CD4-positive, alpha-beta memory T cell (primary cell): ENCODE measurements around the gene ATRNL1. TPM values are rescaled to one million over a fixed set of nuclear protein-coding genes. Genes with fewer than 3 reads are reported as not detected.
A peak's percentile ranks its signal among the peaks of the same experiment; 100 is the strongest.
"Not testable (repeated sequence)": the region's sequence is repeated elsewhere in the genome, so short reads cannot be mapped to it uniquely, and the experiment has no call there.

Source experiments
- CTCF ChIA-PET: fragments of 350-600 bp; sonication (Branson Sonifier 250); formaldehyde crosslinking; loops from one replicate; lab custom pipeline; 2021; ENCODE audit warnings: inconsistent platforms; ENCODE audit not compliant: partially characterized antibody; lab: Charles Lee
- POLR2A ChIA-PET: fragments of 350-600 bp; sonication (Branson Sonifier 250); formaldehyde crosslinking; loops from one replicate; lab custom pipeline; 2021; ENCODE audit not compliant: partially characterized antibody; lab: Charles Lee
- DNase-seq, 5 donors: peaks; one replicate each; pipeline versions ENCODE4 v3.0.0 to v3.0.0-alpha.2; 2020 to 2022; ENCODE audit warnings: mixed read lengths in 1 of 5
- H3K27ac ChIP-seq: one replicate; pipeline ENCODE4 v1.7.0; 2013; ENCODE audit warnings: low read depth, low read length
- H3K27me3 ChIP-seq: 2 replicates; pipeline ENCODE4 v1.7.0; 2013; ENCODE audit warnings: mild to moderate bottlenecking, low read length, moderate library complexity; ENCODE audit not compliant: insufficient read depth
- H3K36me3 ChIP-seq: 2 replicates; pipeline ENCODE4 v1.7.0; 2013; ENCODE audit warnings: mild to moderate bottlenecking, low read length, moderate library complexity; ENCODE audit not compliant: insufficient read depth
- H3K4me1 ChIP-seq: 2 replicates; pipeline ENCODE4 v1.7.0; 2013; ENCODE audit warnings: mild to moderate bottlenecking, low read length, moderate library complexity; ENCODE audit not compliant: insufficient read depth
- H3K4me3 ChIP-seq, 2 donors: one replicate each; pipeline ENCODE4 v1.7.0; 2013; ENCODE audit warnings: low read length in 2 of 2, mild to moderate bottlenecking in 1 of 2
- H3K9me3 ChIP-seq, 2 donors: one replicate each; pipeline ENCODE4 v1.7.0; 2013; ENCODE audit warnings: low read length in 2 of 2, control low read depth in 1 of 2; ENCODE audit not compliant: control insufficient read depth in 1 of 2
- H3K27ac Mint-ChIP-seq, 7 donors: one replicate each; pipeline ENCODE4 v1.8.0; 2020 to 2021; ENCODE audit warnings: mixed read lengths in 7 of 7, mild to moderate bottlenecking in 6 of 7, inconsistent platforms in 3 of 7, moderate library complexity in 3 of 7
- H3K27me3 Mint-ChIP-seq, 2 donors: one replicate each; pipeline ENCODE4 v1.8.0; 2020 to 2021; ENCODE audit warnings: mixed read lengths in 2 of 2
- H3K36me3 Mint-ChIP-seq, 2 donors: one replicate each; pipeline ENCODE4 v1.8.0; 2020 to 2021; ENCODE audit warnings: mixed read lengths in 2 of 2, inconsistent platforms in 1 of 2, mild to moderate bottlenecking in 1 of 2
- H3K4me1 Mint-ChIP-seq, 4 donors: one replicate each; pipeline ENCODE4 v1.8.0; 2020 to 2021; ENCODE audit warnings: mixed read lengths in 4 of 4, mild to moderate bottlenecking in 1 of 4
- H3K4me3 Mint-ChIP-seq, 8 donors: one replicate each; pipeline ENCODE4 v1.8.0; 2020 to 2021; ENCODE audit warnings: mixed read lengths in 8 of 8, mild to moderate bottlenecking in 7 of 8, moderate library complexity in 6 of 8, inconsistent platforms in 3 of 8
- H3K9me3 Mint-ChIP-seq, 8 donors: one replicate each; pipeline ENCODE4 v1.8.0; 2020 to 2021; ENCODE audit warnings: mixed read lengths in 8 of 8, mild to moderate bottlenecking in 5 of 8, inconsistent platforms in 3 of 8, moderate library complexity in 1 of 8
- intact Hi-C: fragments of 100-400 bp; cut with micrococcal nuclease; formaldehyde crosslinking; loops from one replicate; pipeline ENCODE4 v1.15.1; 2023
- polyA plus RNA-seq, 2 donors: library from polyadenylated mRNA; unstranded; fragments of 300-500 nt; fragmentation: Illumina TruSeq; gene quantifications; one replicate each; pipeline ENCODE4 v1.2.3, GENCODE V29; 2021
- total RNA-seq, 2 experiments: library from RNA; stranded (reverse); gene quantifications; one replicate each; pipeline ENCODE4 v1.2.3, GENCODE V29; 2021

ATRNL1 gene
- total and polyA plus RNA-seq, 4 experiments from 2014 or later: 0.23 to 0.50 TPM; not detected in 2

GRCh38 chr10:115092258-115092554 lies 959 bp upstream of the ATRNL1 start:
- no peak overlapping the region for H3K27ac Mint-ChIP-seq

DNA sequence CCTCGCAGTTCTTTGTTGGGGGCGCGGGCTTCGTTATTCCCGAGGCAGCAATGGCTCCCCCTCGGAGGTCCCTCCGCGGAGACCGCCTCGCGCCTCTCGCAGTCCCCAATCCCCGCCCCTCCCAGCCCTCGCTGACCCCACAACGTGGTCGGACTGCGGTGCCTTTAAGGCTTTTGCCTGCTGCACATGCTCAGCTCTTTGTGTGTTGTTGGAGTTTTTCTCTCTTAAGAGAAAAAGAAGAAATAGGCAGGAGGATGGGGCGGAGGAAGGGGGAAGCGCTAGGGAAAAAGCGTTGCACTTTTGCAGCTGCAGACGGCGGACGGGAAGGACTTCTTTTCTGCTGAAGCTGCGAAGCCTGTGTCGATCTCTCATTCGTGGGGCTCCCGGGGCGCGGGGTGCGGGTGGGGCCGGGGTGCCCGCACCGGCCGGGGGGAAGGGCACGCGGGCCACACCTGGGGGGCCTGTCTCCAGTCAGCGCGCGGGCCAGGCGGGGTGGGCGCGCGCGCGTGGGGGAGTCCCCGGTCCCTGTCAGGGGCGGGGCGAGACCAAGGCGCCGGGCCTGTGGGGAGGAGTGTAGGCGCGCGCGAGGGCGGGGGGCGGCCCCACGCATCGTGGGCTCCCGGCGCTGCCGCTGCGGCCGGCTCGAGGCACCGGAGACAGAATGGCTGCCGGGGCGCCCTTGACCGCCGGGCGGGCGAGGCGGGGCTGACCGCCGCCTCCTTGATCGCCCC lies 445 bp upstream of the ATRNL1 start:
- Histone ChIP-seq H3K9me3 (no peaks in the 10 kb centered on the region), H3K27me3 (peaks cover 16% of the 10 kb centered on the region), H3K4me1 (no peaks in the 10 kb centered on the region), H3K4me3 (peak overlapping the region in 1 of 2 donors; percentile 9), H3K36me3 (no peaks in the 10 kb centered on the region), H3K27ac (no peak overlapping the region)
- intact Hi-C loops: no loop called here
- Mint-ChIP-seq H3K27ac (no peak overlapping the region), H3K36me3 (no peaks in the 10 kb centered on the region), H3K9me3 (peaks cover 0 to 10% (median 3%) of the 10 kb centered on the region in 8 donors), H3K27me3 (peaks cover 35 to 37% of the 10 kb centered on the region in 2 donors), H3K4me3 (peak overlapping the region; percentile 75 to 83 (median 80)), H3K4me1 (peaks cover 9 to 18% (median 13%) of the 10 kb centered on the region in 4 donors)
- peak in 4 of 5 donors; percentile 3 to 37 (median 10) for DNase-seq
- POLR2A ChIA-PET: no interaction called here
- CTCF ChIA-PET: no interaction called here

More at GRCh38 chr10:115092258-115092554, 959 bp upstream of the ATRNL1 start:
- peak overlapping the region in 1 of 2 donors; percentile 9 for H3K4me3 ChIP-seq
- DNase-seq: no peak
- Mint-ChIP-seq H3K36me3 (no peaks in the 10 kb centered on the region), H3K9me3 (peaks cover 0 to 10% (median 4%) of the 10 kb centered on the region in 8 donors), H3K4me3 (peak overlapping the region; percentile 34 to 83 (median 80)), H3K4me1 (peaks cover 9 to 18% (median 13%) of the 10 kb centered on the region in 4 donors), H3K27me3 (peaks cover 37% of the 10 kb centered on the region in 2 donors)
- no peaks in the 10 kb centered on the region for H3K36me3 ChIP-seq
- CTCF ChIA-PET: no interaction called here
- no peak overlapping the region for H3K27ac ChIP-seq
- H3K9me3 ChIP-seq: no peaks in the 10 kb centered on the region
- intact Hi-C loops: no loop called here
- H3K4me1 ChIP-seq: no peaks in the 10 kb centered on the region
- POLR2A ChIA-PET: no interaction called here
- H3K27me3 ChIP-seq: peaks cover 16% of the 10 kb centered on the region

DNA sequence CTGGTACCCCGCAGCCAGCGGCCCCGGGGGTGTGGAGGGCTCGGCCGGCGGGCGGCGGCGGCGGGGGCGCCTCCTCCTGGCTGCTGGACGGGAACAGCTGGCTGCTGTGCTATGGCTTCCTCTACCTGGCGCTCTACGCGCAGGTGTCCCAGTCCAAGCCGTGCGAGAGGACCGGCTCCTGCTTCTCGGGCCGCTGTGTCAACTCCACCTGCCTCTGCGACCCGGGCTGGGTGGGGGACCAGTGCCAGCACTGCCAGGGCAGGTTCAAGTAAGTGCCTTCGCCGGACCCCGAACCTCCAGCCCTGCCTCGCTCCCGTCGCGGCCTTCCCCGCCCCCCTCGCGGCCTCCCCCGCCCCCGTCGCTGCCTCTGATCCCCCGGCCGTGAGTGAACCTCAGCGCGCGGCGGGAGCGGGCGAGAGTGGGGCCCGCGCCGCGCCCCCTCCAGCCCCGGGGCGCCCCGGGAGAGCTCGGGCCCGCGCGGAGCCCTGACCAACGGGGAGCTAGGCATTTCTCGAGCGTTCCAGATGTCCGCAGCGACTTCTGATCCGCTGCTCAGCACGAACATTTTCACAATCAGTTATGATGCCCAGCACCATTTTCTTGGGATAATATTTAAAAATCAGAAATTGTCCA lies 727 bp downstream of the ATRNL1 start:
- intact Hi-C loops: no loop called here
- POLR2A ChIA-PET: no interaction called here
- Mint-ChIP-seq H3K27me3 (peaks cover 35% of the 10 kb centered on the region in 2 donors), H3K36me3 (no peaks in the 10 kb centered on the region), H3K4me3 (peak overlapping the region; percentile 1 to 66 (median 60)), H3K4me1 (peaks cover 9 to 18% (median 13%) of the 10 kb centered on the region in 4 donors), H3K27ac (no peak overlapping the region), H3K9me3 (peaks cover 0 to 6% (median 0%) of the 10 kb centered on the region in 8 donors)
- CTCF ChIA-PET: no interaction called here
- H3K9me3 ChIP-seq: no peaks in the 10 kb centered on the region
- peak overlapping the region in 1 of 2 donors; percentile 38 for H3K4me3 ChIP-seq
- no peak overlapping the region for H3K27ac ChIP-seq
- H3K27me3 ChIP-seq: peaks cover 16% of the 10 kb centered on the region
- no peaks in the 10 kb centered on the region for H3K4me1 ChIP-seq
- H3K36me3 ChIP-seq: no peaks in the 10 kb centered on the region
- DNase-seq: peak in 2 of 5 donors; percentile 6 to 29

DNA sequence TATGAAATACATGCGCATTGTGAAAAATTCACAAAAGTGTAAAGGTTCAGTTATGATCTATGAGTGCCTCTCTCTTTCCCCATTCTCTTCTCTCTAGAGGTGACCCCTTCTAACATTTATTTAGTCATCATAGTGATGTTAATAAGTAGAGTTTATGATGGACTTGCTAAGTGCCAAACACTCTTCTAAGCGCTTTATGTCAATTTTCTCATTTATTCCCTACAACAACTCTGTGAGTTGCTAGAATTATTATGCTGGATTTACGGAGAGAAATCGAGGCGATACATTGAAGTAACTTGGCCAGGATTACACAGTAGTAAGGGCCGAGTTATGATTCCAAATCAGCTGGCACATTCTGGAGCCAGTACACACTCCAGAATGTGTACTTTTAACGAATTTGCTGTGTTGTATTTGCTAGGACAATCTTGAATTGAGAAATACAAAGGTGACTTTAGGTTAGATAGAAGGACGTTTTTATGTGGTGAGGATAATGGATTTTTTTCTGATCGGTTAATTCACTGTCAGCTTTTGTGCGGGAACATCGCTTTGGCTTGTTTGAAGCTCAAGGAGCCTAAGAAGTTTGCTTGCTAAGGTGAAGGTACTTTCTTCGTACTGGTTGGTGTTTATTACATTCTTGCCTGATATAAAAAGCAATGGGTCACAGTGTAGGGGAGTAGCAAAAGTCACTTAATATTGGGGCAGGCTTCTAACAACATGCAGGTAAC lies 1.4 kb downstream of the ATRNL1 start:
- H3K36me3 Mint-ChIP-seq: no peaks in the 10 kb centered on the region
- CTCF ChIA-PET: no interaction called here

DNA sequence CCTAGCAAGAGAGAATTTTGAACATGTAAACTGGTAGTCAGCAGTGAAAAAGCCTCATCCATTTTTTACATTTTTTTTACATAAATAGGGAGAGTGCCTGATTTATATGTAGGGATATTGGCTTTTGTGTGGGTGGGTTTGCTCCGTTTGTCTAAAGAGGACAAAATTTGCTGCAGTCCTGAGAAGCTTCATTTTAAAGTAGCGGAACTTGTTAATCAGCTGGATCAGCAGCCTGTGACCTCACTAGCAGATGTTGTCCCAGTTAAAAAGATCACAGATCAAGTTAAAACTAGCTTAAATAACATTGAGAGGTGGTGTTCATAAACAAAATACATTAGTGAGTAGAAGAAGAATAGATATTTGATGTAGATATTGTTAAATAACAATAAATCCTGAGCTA lies 2.6 kb downstream of the ATRNL1 start:
- no peaks in the 10 kb centered on the region for H3K9me3 ChIP-seq
- H3K4me1 ChIP-seq: no peaks in the 10 kb centered on the region
- H3K27me3 Mint-ChIP-seq: peaks cover 34 to 37% of the 10 kb centered on the region in 2 donors
- H3K36me3 ChIP-seq: no peaks in the 10 kb centered on the region
- ChIA-PET CTCF (no interaction called here), POLR2A (no interaction called here)
- H3K9me3 Mint-ChIP-seq: peaks cover 0 to 2% (median 0%) of the 10 kb centered on the region in 8 donors
- no peak for DNase-seq
- no peak overlapping the region for H3K27ac Mint-ChIP-seq
- intact Hi-C loops: no loop called here
- H3K4me3 ChIP-seq: no peak overlapping the region
- no peaks in the 10 kb centered on the region for H3K36me3 Mint-ChIP-seq
- H3K27ac ChIP-seq: no peak overlapping the region
- H3K4me3 Mint-ChIP-seq: peak overlapping the region in 1 of 8 donors; percentile 25
- H3K4me1 Mint-ChIP-seq: peaks cover 9 to 18% (median 13%) of the 10 kb centered on the region in 4 donors
- peaks cover 16% of the 10 kb centered on the region for H3K27me3 ChIP-seq

More for the DNA sequence above, 1.4 kb downstream of the ATRNL1 start:
- H3K9me3 ChIP-seq: no peaks in the 10 kb centered on the region
- H3K4me3 ChIP-seq: no peak overlapping the region
- no peak overlapping the region for H3K27ac ChIP-seq
- POLR2A ChIA-PET: no interaction called here
- no peaks in the 10 kb centered on the region for H3K4me1 ChIP-seq
- peaks cover 0 to 2% (median 0%) of the 10 kb centered on the region in 8 donors for H3K9me3 Mint-ChIP-seq
- H3K27ac Mint-ChIP-seq: no peak overlapping the region
- DNase-seq: no peak
- intact Hi-C loops: no loop called here
- peaks cover 9 to 18% (median 13%) of the 10 kb centered on the region in 4 donors for H3K4me1 Mint-ChIP-seq
- peaks cover 16% of the 10 kb centered on the region for H3K27me3 ChIP-seq
- H3K4me3 Mint-ChIP-seq: peak overlapping the region; percentile 17 to 66 (median 62)
- H3K36me3 ChIP-seq: no peaks in the 10 kb centered on the region
- peaks cover 36 to 37% of the 10 kb centered on the region in 2 donors for H3K27me3 Mint-ChIP-seq

GRCh38 chr10:115103700-115104099 lies 10.5 kb downstream of the ATRNL1 start:
- Mint-ChIP-seq H3K4me3 (no peak overlapping the region), H3K27ac (no peak overlapping the region), H3K27me3 (peaks cover 6% of the 10 kb centered on the region in 2 donors), H3K36me3 (no peaks in the 10 kb centered on the region), H3K4me1 (no peaks in the 10 kb centered on the region), H3K9me3 (peaks cover 0 to 33% (median 20%) of the 10 kb centered on the region in 8 donors)
- no peak for DNase-seq
- no peaks in the 10 kb centered on the region for H3K36me3 ChIP-seq
- no peaks in the 10 kb centered on the region for H3K27me3 ChIP-seq
- ChIA-PET CTCF (no interaction called here), POLR2A (no interaction called here)
- H3K4me3 ChIP-seq: no peak overlapping the region
- H3K4me1 ChIP-seq: no peaks in the 10 kb centered on the region
- no peaks in the 10 kb centered on the region for H3K9me3 ChIP-seq
- H3K27ac ChIP-seq: no peak overlapping the region
- intact Hi-C loops: no loop called here

DNA sequence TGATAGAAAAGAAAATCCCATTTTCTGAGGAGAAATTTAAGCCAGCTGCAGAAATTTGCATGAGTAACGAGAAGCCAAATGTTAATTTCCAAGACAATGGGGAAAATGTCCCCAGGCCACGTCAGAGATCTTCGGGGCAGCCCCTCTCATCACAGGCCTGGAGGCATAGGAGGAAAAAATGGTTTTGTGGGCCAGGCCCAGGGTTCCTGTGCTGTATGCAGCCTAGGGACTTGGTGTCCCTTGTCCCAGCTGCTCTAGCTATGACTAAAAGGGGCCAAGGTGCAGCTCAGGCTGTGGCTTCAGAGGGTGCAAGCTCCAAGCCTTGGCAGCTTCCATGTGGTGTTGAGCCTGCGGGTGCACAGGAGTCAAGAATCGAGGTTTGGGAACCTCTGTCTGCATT lies 12.2 kb downstream of the ATRNL1 start:
- H3K27me3 ChIP-seq, H3K4me3 ChIP-seq, POLR2A ChIA-PET, H3K4me3 Mint-ChIP-seq, H3K4me1 ChIP-seq, H3K27ac ChIP-seq, H3K27ac Mint-ChIP-seq, H3K36me3 ChIP-seq, intact Hi-C loops, DNase-seq, H3K9me3 ChIP-seq, H3K36me3 Mint-ChIP-seq, H3K27me3 Mint-ChIP-seq, H3K4me1 Mint-ChIP-seq, CTCF ChIA-PET: not testable (repeated sequence)
- H3K9me3 Mint-ChIP-seq: peaks cover 0 to 33% (median 20%) of the 10 kb centered on the region in 8 donors
